HG03575 (cell line): Measurements from ENCODE around the gene ORAI3.

Experiments
- ATAC-seq: cut with Tn5 transposase; IDR thresholded peaks from one replicate; pipeline ENCODE4 v1.9.1; 2021; ENCODE audit not compliant: unreplicated experiment, insufficient number of reproducible peaks, low FRiP score; ENCODE audit errors: extremely low read depth

ORAI3 gene

GRCh38 chr16:30948667-30949649 is at the start of gene ORAI3:
ORAI3 (plus strand) TSS chr16:30949068; CDS start chr16:30949290, 222 bp downstream.
- ATAC-seq, result no peak

GRCh38 chr16:30899794-30900193 is 49.1 kb upstream of the ORAI3 start:
- ATAC-seq, result no peak

- ATAC-seq, result no peak
Measured at GRCh38 chr16:30900588-30900987, 48.3 kb upstream of the ORAI3 start.

DNA sequence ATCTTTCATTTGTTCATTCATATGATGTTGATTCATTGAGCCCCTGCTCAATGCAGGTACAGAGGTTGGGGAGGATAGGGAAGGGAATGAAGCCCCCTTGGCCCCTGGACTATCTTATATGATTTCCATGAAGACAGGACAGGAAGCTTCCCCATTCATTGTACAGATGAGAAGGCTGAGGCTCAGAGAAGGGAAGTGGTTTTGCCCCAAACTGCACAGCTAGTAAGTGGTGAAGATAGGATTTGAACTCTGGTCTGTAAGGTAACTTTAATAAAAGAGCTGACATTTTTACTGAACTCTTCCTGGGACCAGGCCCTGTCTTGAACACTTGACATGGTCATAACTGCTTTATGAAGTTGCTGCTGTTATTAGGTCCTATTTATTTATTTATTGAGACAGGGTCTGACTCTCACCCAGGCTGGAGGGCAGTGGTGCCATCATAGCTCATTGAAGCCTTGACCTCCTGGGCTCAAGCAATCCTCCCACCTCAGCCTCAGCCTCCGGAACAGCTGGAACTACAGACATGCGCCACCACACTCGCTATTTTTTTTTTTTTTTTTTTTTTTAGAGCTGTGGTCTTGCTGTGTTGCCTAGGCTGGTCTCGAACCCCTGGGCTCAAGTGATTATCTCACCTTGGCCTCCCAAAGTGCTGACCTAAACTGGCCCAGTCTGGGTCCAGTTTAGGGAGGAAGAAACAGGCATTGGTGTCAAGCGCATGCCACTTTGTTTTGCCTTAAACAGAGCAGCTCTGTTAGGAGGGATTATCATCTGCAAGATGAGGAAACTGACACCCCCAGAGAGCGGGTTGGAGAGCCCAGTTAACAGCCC is 47.5 kb upstream of the ORAI3 start:
- no peak for ATAC-seq

DNA sequence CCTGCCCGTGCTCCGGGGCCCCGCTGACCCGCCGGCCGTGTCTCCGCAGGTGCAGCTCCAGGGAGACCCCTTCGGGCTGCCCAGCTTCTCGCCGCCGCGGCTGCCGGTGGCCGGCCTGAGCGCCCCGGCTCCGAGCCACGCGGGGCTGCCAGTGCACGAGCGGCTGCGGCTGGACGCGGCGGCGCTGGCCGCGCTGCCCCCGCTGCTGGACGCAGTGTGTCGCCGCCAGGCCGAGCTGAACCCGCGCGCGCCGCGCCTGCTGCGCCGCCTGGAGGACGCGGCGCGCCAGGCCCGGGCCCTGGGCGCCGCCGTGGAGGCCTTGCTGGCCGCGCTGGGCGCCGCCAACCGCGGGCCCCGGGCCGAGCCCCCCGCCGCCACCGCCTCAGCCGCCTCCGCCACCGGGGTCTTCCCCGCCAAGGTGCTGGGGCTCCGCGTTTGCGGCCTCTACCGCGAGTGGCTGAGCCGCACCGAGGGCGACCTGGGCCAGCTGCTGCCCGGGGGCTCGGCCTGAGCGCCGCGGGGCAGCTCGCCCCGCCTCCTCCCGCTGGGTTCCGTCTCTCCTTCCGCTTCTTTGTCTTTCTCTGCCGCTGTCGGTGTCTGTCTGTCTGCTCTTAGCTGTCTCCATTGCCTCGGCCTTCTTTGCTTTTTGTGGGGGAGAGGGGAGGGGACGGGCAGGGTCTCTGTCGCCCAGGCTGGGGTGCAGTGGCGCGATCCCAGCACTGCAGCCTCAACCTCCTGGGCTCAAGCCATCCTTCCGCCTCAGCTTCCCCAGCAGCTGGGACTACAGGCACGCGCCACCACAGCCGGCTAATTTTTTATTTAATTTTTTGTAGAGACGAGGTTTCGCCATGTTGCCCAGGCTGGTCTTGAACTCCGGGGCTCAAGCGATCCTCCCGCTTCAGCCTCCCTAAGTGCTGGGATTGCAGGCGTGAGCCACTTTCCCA is 46.6 kb upstream of the ORAI3 start:
- no peak for ATAC-seq

DNA sequence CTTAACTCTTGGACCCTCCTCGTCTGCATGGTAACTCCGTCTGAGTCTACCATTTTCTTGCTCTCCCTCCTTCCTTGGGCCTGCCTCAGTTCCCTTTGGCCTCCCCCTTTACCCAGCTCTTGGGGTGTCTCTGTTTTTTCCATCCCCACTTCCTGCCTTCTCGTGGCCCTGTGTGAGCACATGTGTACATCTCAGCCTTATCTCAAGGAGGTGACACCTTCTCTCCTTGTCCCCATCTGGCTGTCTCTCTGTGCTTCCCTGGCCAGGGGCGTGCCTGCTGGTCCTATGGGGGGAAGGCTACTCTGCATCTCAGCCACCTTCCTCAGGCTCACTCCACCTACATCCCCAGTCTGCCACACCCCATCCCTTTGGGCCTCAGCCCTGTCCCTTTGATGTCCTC is 45.9 kb upstream of the ORAI3 start:
- ATAC-seq, result no peak

DNA sequence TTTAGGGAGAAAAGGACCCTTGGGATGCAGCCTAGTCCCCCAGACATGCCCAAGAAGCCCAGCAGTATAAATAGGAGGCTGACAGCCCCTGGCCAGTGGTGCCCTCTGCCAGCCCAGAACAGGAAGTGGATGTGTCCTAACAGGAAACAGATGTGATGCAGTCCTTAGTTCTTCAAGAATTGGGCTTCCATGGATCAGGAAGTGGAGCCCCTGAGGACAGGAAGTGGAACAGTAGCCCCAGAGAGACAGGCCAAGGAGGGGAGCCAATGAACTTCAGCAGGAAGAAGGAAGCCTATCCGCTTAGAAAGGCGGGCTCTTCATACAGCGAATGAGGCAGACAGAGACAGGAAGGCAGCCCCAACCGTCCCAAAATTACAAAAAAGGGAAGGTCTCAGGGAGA is 45.3 kb upstream of the ORAI3 start:
- ATAC-seq, result no peak

GRCh38 chr16:30904114-30904780 is 44.6 kb upstream of the ORAI3 start:
- no peak for ATAC-seq

- no peak for ATAC-seq
Measured at GRCh38 chr16:30907064-30907463, 41.8 kb upstream of the ORAI3 start.

- no peak for ATAC-seq
Measured at GRCh38 chr16:30910427-30911029, 38.3 kb upstream of the ORAI3 start.

- ATAC-seq, result no peak
Measured at GRCh38 chr16:30912794-30913412, 36.0 kb upstream of the ORAI3 start.

DNA sequence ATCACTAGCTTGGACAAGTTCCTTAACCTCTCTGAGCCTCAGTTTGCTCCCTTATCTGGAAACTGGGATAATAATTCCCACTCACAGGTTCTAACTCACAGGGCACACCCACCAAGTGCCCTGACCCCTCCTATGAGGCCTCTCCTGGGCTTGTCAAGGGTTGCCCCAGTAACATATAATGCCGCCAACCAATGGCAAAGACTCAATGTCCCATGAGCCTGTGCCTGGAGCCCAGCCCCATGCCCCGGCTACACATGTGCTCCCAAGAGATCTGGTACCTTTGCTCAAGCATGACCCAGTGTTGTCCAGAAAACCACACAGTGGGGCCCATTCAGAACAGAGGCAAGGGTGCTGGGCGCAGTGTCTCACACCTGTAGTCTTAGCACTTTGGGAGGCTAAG is 34.0 kb upstream of the ORAI3 start:
- no peak for ATAC-seq

- no peak for ATAC-seq
Measured at GRCh38 chr16:30918614-30919013, 30.3 kb upstream of the ORAI3 start.

DNA sequence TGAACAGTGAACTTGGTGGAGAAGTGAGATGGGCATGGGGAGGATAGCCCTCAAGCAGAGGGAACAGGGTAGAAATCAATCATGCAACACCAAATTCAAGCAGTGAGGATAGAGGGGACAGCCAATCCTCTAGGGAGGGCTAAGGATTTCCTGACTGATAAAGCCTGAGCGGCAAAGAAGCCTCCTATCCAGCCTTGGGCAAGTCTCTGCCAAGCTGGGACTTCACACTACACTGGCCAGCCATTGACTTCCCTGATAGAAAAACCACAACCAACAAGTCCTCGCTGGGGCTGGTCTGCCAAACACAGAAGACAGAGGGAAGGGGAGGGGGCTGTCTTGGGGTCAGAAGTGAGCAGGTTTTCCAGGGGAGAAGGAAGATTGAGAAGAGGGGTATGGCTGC is 28.0 kb upstream of the ORAI3 start:
- no peak for ATAC-seq

DNA sequence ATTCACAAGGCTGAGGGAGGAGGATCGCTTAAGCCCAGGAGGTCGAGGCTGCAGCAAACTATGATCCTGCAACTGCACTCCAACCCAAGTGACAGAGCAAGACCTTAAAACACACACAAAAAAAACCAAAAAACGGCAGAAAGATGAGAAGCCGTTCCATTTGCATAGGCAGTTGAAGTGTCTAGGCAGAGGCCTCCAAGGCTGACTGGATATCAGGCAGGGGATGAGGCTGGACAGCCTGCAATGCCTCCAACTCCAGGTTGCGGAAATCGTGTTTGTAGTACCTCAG is 27.5 kb upstream of the ORAI3 start:
- ATAC-seq, result no peak

- peak; percentile 1 for ATAC-seq
Measured at GRCh38 chr16:30921748-30922419, 27.0 kb upstream of the ORAI3 start.

DNA sequence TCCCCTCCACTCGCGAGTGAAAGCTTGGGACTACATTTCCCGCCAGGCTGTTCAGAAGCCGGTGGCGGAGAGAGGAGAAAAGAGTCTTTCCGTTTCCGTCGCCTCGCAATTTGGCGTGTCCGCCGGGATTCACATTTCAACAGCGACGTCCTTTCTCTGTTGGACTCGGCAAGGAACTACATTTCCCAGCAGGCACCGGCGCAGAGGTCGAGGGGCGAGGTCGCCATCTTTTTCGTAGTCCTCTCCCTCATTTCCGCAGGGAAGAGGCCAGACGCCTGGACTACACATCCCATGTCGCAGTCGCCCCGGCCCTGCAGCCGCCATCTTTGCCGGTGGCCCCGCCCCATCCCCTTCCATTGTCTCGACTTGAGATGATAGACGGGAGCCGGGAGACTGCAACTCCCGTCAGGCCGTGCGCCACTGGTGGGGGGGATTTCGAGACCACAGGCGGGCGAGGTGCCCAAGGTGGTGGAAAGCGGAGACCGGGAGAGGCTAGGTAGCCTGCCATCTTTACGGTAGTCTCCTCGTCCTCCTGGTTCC is 26.4 kb upstream of the ORAI3 start:
- ATAC-seq, result peak; percentile 51
